HepG2 (cell line): ENCODE measurements around the gene HS2ST1. TPM values are rescaled to one million over a fixed set of nuclear protein-coding genes. Genes with fewer than 3 reads are reported as not detected.

Experiments
- CCDC6 ChIP-seq: sonication (generic); formaldehyde crosslinking; IDR thresholded peaks from 2 replicates; pipeline ENCODE4 v1.8.1; 2022; ENCODE audit warnings: mild to moderate bottlenecking, missing genetic modification reagents, moderate library complexity
- CENPBD1 ChIP-seq: sonication (generic); formaldehyde crosslinking; IDR thresholded peaks from 2 replicates; pipeline ENCODE4 v1.8.0; 2022; ENCODE audit warnings: missing genetic modification reagents, low read depth, mild to moderate bottlenecking, borderline replicate concordance
- JUNB ChIP-seq: sonication (generic); formaldehyde crosslinking; IDR thresholded peaks from 2 replicates; pipeline ENCODE4 v1.8.0; 2022; ENCODE audit warnings: missing genetic modification reagents, mild to moderate bottlenecking, borderline replicate concordance
- KIAA2018 ChIP-seq: sonication (generic); formaldehyde crosslinking; IDR thresholded peaks from 2 replicates; pipeline ENCODE4 v1.5.0; 2020; ENCODE audit warnings: mild to moderate bottlenecking, missing genetic modification reagents, borderline replicate concordance
- MYC ChIP-seq: sonication (generic); formaldehyde crosslinking; IDR thresholded peaks from 2 replicates; pipeline ENCODE4 v1.9.0; 2021; ENCODE audit warnings: missing genetic modification reagents, borderline replicate concordance
- NFYC ChIP-seq: IDR thresholded peaks from 2 replicates; pipeline ENCODE4 v1.6.1; 2016; ENCODE audit warnings: missing genetic modification reagents, missing compliant biosample characterization
- NPAS2 ChIP-seq: sonication (generic); formaldehyde crosslinking; IDR thresholded peaks from 2 replicates; pipeline ENCODE4 v1.8.0; 2022; ENCODE audit warnings: mild to moderate bottlenecking, missing genetic modification reagents, borderline replicate concordance
- RBAK ChIP-seq: sonication (generic); formaldehyde crosslinking; IDR thresholded peaks from 2 replicates; pipeline ENCODE4 v1.5.1; 2020; ENCODE audit warnings: mild to moderate bottlenecking, missing genetic modification reagents
- RXRA ChIP-seq: sonication (generic); formaldehyde crosslinking; IDR thresholded peaks from 2 replicates; pipeline ENCODE4 v1.5.1; 2020; ENCODE audit warnings: missing genetic modification reagents
- TOE1 ChIP-seq: sonication (generic); formaldehyde crosslinking; IDR thresholded peaks from 2 replicates; pipeline ENCODE4 v1.4.0; 2020; ENCODE audit warnings: mild to moderate bottlenecking, missing genetic modification reagents
- ZBTB39 ChIP-seq: sonication (generic); formaldehyde crosslinking; IDR thresholded peaks from 2 replicates; pipeline ENCODE4 v1.5.0; 2020; ENCODE audit warnings: missing genetic modification reagents
- ZNF30 ChIP-seq: sonication (generic); formaldehyde crosslinking; IDR thresholded peaks from 2 replicates; pipeline ENCODE4 v1.5.0; 2020; ENCODE audit warnings: mild to moderate bottlenecking, missing genetic modification reagents
- ZNF747 ChIP-seq: sonication (generic); formaldehyde crosslinking; IDR thresholded peaks from 2 replicates; pipeline ENCODE4 v1.8.1; 2023; ENCODE audit warnings: missing genetic modification reagents, mild to moderate bottlenecking, borderline replicate concordance
- ZNF772 ChIP-seq: sonication (generic); formaldehyde crosslinking; IDR thresholded peaks from 2 replicates; pipeline ENCODE4 v1.5.0; 2020; ENCODE audit warnings: mild to moderate bottlenecking, missing genetic modification reagents
- polyA plus RNA-seq, 8 experiments: library from polyadenylated mRNA; depleted of rRNA in 3 of 8; stranded (reverse) in 7 of 8; unstranded in 1 of 8; fragments of >200 nt; fragmentation: Illumina TruSeq in 4 of 8; extraction: Trizol in 4 of 8; gene quantifications; 2 replicates each; pipeline versions ENCODE4 v1.2.1 to v1.2.3, GENCODE V29; 2011 to 2016; ENCODE audit warnings: low read depth in 4 of 8, missing spikeins in 1 of 8, mixed read lengths in 1 of 8; ENCODE audit not compliant: insufficient read depth in 1 of 8
- total RNA-seq, 5 experiments: library from RNA; depleted of rRNA; stranded (reverse); fragments of >200 nt; fragmentation: Illumina TruSeq; extraction: Trizol; gene quantifications; 2 replicates each; pipeline ENCODE4 v1.2.3, GENCODE V29; 2016; ENCODE audit warnings: low read depth in 1 of 5
- TF ChIP-seq, protein P1 (sequence below): sonication (generic); formaldehyde crosslinking; IDR thresholded peaks from 2 replicates; pipeline ENCODE4 v1.4.0; 2020; ENCODE audit warnings: low read depth, mild to moderate bottlenecking, missing genetic modification reagents
- TF ChIP-seq, protein P2 (sequence below): sonication (generic); formaldehyde crosslinking; IDR thresholded peaks from 2 replicates; pipeline ENCODE4 v1.5.0; 2020; ENCODE audit warnings: missing genetic modification reagents

HS2ST1 gene
- total and polyA plus RNA-seq, 2 of the 13 experiments (the other 11 are each of a cell fraction or from before 2014, with no cell fraction given): 22.1 to 58.7 TPM

DNA sequence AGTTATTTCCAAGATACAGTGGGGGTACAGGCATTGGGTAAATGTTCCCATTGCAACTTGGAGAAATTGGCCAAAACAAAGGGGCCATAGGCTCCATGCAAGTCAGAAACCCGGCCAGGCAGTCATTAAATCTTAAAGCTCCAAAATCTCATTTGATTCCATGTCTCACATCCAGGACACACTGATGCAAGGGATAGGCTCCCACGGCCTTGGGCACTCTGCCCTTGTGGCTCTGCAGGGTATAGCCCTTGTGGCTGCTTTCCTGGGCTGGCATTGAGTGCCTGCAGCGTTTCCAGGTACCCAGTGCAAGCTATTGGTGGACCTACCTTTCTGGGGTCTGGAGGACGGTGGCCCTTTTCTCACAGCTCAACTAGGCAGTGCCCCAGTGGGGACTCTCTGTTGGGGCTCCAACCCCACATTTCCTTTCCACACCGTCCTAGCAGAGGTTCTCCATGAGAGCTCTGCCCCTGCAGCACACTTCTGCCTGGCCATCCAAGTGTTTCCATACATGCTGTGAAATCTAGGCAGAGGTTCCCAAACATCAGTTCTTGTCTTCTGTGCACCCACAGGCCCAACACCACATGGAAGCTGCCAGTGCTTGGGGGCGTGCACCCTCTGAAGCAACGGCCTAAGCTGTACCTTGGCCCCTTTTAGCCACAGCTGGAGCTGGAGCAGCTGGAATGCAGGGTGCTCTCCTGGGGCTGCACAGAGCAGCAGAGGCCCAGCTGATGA, 67.2 kb downstream of the HS2ST1 start (continued):
- TF ChIP-seq KIAA2018: no peak
- no peak for TF ChIP-seq ZNF30
- 0 out of 2 replicates have a peak, but pooled peaks have one; percentile 33 for TF ChIP-seq RXRA (CRISPR knock-in tag)
- peak; percentile 63; the same call in 1 of the 2 replicates for TF ChIP-seq MYC (CRISPR knock-in tag)
- no peak for TF ChIP-seq CENPBD1 (CRISPR knock-in tag)
- TF ChIP-seq, protein P1, sequence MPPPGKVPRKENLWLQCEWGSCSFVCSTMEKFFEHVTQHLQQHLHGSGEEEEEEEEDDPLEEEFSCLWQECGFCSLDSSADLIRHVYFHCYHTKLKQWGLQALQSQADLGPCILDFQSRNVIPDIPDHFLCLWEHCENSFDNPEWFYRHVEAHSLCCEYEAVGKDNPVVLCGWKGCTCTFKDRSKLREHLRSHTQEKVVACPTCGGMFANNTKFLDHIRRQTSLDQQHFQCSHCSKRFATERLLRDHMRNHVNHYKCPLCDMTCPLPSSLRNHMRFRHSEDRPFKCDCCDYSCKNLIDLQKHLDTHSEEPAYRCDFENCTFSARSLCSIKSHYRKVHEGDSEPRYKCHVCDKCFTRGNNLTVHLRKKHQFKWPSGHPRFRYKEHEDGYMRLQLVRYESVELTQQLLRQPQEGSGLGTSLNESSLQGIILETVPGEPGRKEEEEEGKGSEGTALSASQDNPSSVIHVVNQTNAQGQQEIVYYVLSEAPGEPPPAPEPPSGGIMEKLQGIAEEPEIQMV (CRISPR knock-in tag): no peak
- no peak for TF ChIP-seq RBAK
- no peak for TF ChIP-seq JUNB (CRISPR knock-in tag)
- no peak for TF ChIP-seq TOE1 (CRISPR knock-in tag)
- no peak for TF ChIP-seq NFYC
- TF ChIP-seq, protein P2, sequence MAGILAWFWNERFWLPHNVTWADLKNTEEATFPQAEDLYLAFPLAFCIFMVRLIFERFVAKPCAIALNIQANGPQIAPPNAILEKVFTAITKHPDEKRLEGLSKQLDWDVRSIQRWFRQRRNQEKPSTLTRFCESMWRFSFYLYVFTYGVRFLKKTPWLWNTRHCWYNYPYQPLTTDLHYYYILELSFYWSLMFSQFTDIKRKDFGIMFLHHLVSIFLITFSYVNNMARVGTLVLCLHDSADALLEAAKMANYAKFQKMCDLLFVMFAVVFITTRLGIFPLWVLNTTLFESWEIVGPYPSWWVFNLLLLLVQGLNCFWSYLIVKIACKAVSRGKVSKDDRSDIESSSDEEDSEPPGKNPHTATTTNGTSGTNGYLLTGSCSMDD (CRISPR knock-in tag): no peak
- TF ChIP-seq CCDC6 (CRISPR knock-in tag): no peak
- TF ChIP-seq ZBTB39 (CRISPR knock-in tag): no peak
- no peak for TF ChIP-seq NPAS2 (CRISPR knock-in tag)
- TF ChIP-seq ZNF772: no peak
- no peak for TF ChIP-seq ZNF747
